GM12801 (cell line): ENCODE data around the gene TRIM2.

ENCODE experiments used
- CTCF ChIP-seq: IDR thresholded peaks from one replicate; pipeline ENCODE4 v1.5.1; 2011; ENCODE audit warnings: control low read depth; ENCODE audit not compliant: insufficient read length; ENCODE audit errors: extremely low read depth

The TRIM2 gene

GRCh38 chr4:153245775-153246174, 41.5 kb downstream of the TRIM2 start:
- TF ChIP-seq CTCF = no peak

GRCh38 chr4:153246446-153247115, 42.3 kb downstream of the TRIM2 start:
- no peak for TF ChIP-seq CTCF

GRCh38 chr4:153247116-153247490, 42.9 kb downstream of the TRIM2 start:
- TF ChIP-seq CTCF = no peak

GRCh38 chr4:153248641-153249198, 44.5 kb downstream of the TRIM2 start:
- TF ChIP-seq CTCF = no peak

- TF ChIP-seq CTCF = no peak
These were observed 45.2 kb downstream of the TRIM2 start for GRCh38 chr4:153249199-153250041.

- no peak for TF ChIP-seq CTCF
These were observed 47.9 kb downstream of the TRIM2 start for GRCh38 chr4:153252122-153252521.

GRCh38 chr4:153255233-153255632, 51.0 kb downstream of the TRIM2 start:
- no peak for TF ChIP-seq CTCF
